ENCODE data around the gene SPEM2. TPM values are rescaled to one million over a fixed set of nuclear protein-coding genes. Genes with fewer than 3 reads are reported as not detected.
A peak's percentile ranks its signal among the peaks of the same experiment; 100 is the strongest.

Gene SPEM2
- total RNA-seq, 1 experiment from 2014 or later, result not detected

GRCh38 chr17:7407485-7408251 lies 17.7 kb upstream of the SPEM2 start, which contains the start of gene NLGN2:
Gene NLGN2, plus strand, starts transcription at chr17:7407845. Its CDS starts 411 bp downstream, at chr17:7408256.
- H3K27ac Mint-ChIP-seq, result peak within 1 kb of the TSS in 1 of 3 experiments; percentile 24; a peak in 2 of 7 replicates

More at GRCh38 chr17:7407485-7408251, 17.7 kb upstream of the SPEM2 start, which contains the start of gene NLGN2:
- no peak within 1 kb of the TSS for H4K91ac ChIP-seq (ENCODE audit: insufficient read length, low read depth, low read length)
- no peak within 1 kb of the TSS for H3K56ac ChIP-seq (ENCODE audit: insufficient read length, low read depth, low read length)
- H3K9ac ChIP-seq (ENCODE audit: extremely low read depth, insufficient read length, low read length), result no peak within 1 kb of the TSS
- H4K8ac ChIP-seq (replicated peaks; ENCODE audit: insufficient read length, low read depth, low read length), result no peak within 1 kb of the TSS
- H2BK5ac ChIP-seq (ENCODE audit: insufficient read length, low read length), result no peak within 1 kb of the TSS
- no peaks in the 10 kb centered on the region; the same call in 1 of the 2 replicates for H3K4me1 ChIP-seq (ENCODE audit: insufficient read depth, low read length)
- H2BK15ac ChIP-seq (ENCODE audit: low read depth, low read length), result no peak within 1 kb of the TSS; the same call in 1 of the 2 replicates
- no CpG with 5 or more reads among the region's 12 CpGs for WGBS (ENCODE audit: extremely low coverage, insufficient read length, low lambda C conversion rate)
- H3K79me1 ChIP-seq (ENCODE audit: insufficient read depth, low read depth, low read length, poor library complexity, severe bottlenecking), result no peaks in the 10 kb centered on the region
- H3T11ph ChIP-seq (ENCODE audit: low read length), result no peak within 1 kb of the TSS
- peaks cover 16 to 30% (median 27%) of the 10 kb centered on the region in 3 experiments for H3K36me3 Mint-ChIP-seq (ENCODE audit: insufficient read depth in 1 of 3, low read depth in 3 of 3)
- H3K27ac ChIP-seq (ENCODE audit: insufficient read length, low read depth, low read length), result no peak within 1 kb of the TSS
- H3K4me2 ChIP-seq (ENCODE audit: insufficient read depth, insufficient read length, low read length), result peak within 1 kb of the TSS; percentile 78
- H3K9me3 Mint-ChIP-seq, result peaks cover 0 to 2% of the 10 kb centered on the region in 2 experiments; a peak in 1 of 5 replicates
- no peak within 1 kb of the TSS for H3K14ac ChIP-seq (ENCODE audit: insufficient read depth, low read length)
- no peaks in the 10 kb centered on the region for H3K27me3 Mint-ChIP-seq (ENCODE audit: low read depth)
- no peak within 1 kb of the TSS for H3K4ac ChIP-seq (ENCODE audit: low read depth, low read length)
- no peak within 1 kb of the TSS for H3K18ac ChIP-seq (ENCODE audit: insufficient read length, low read depth, low read length)
- no peak within 1 kb of the TSS for H3K23ac ChIP-seq (ENCODE audit: insufficient read length, low read depth, low read length)
- no peaks in the 10 kb centered on the region for H3K9me3 ChIP-seq (ENCODE audit: control insufficient read depth, low read depth, low read length)
- H2AFZ ChIP-seq (ENCODE audit: low read length), result no peak within 1 kb of the TSS
- H2AK5ac ChIP-seq (ENCODE audit: insufficient read length, low read length), result no peak within 1 kb of the TSS
- peak within 1 kb of the TSS in 1 of 2 experiments; percentile 96; a peak in 3 of 5 replicates for H3K4me3 Mint-ChIP-seq
- peaks cover 5% of the 10 kb centered on the region for H3K23me2 ChIP-seq (ENCODE audit: insufficient read length, low read depth, low read length, poor library complexity, severe bottlenecking)
- TF ChIP-seq CTCF (conservative IDR thresholded peaks at IDR 0.05), result no peak
- H3K27me3 ChIP-seq (ENCODE audit: insufficient read depth, low read length), result no peaks in the 10 kb centered on the region
- no peak within 1 kb of the TSS for H4K5ac ChIP-seq (ENCODE audit: insufficient read length, low read depth, low read length)
- H2BK120ac ChIP-seq (ENCODE audit: low read depth, low read length, poor library complexity, severe bottlenecking), result no peak within 1 kb of the TSS
- no peak for DNase-seq
- H2BK12ac ChIP-seq (ENCODE audit: insufficient read length, low read depth, low read length), result no peak within 1 kb of the TSS
- H2BK20ac ChIP-seq (ENCODE audit: low read depth, low read length, poor library complexity, severe bottlenecking), result no peak within 1 kb of the TSS
- H3K79me2 ChIP-seq (ENCODE audit: insufficient read depth, low read length), result no peaks in the 10 kb centered on the region
- no peaks in the 10 kb centered on the region for H4K20me1 ChIP-seq (ENCODE audit: control insufficient read depth, insufficient read depth, insufficient read length)
- H3K4me1 Mint-ChIP-seq, result peaks cover 24 to 38% of the 10 kb centered on the region in 2 experiments
